NCI-H2029 treated with DMSO at 0.1 percent for 48 hours (cell line): ENCODE measurements around the gene KSR1.
"Not testable (repeated sequence)": the region's sequence is repeated elsewhere in the genome, so short reads cannot be mapped to it uniquely, and the experiment has no call there.

ENCODE experiments used
- DNase-seq: peaks from one replicate; lab custom pipeline; 2025; lab: John Stamatoyannopoulos, UW

KSR1 gene

DNA sequence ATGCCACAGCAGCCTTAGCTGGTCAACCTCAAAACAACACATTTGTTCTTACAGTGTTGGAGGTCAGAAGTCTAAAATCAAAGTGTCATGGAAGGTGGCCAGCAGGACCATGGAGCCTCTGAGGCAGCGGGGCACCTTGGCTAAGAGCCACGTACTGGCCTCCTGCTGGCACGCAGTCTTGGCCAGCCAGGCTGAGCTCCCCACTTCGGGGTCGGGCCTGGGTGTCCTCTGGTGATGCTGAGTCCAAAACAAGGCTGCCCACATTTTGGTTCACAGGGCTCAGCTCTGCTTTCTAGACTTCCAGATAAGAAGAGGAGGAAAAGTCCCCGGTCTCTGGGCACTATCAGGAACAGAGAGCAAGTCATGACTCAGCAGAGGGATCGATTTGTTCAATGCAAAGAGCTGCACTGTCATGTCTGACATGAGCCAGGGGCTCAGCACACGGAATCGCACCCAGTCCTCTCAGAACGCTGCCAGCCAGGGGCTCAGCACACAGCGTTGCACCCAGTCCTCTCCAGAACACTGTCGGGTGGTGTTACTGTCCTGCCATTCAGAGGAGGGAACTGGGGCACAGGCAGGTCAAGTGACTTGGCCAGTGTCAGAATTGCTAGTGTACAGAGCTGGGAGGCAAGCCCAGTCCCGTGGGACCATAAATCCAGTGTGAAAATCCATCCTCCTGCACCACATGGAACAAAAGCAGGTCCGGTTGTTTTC is 177.2 kb downstream of the KSR1 start:
- DNase-seq: no peak

DNA sequence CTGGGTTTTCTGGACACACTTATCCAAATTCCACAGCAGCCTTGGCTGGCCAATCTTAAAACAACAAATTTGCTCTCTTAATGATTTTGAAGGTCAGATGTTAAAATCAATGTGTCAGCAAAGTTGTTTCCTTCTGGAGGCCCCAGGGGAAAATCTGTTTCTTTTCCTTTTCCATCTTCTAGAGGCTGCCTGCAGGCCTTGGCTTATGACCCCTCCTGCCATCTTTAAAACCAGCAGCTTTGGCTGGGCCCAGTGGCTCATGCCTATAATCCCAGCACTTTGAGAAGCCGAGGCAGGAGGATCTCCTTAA is 177.7 kb downstream of the KSR1 start:
- DNase-seq: no peak

DNA sequence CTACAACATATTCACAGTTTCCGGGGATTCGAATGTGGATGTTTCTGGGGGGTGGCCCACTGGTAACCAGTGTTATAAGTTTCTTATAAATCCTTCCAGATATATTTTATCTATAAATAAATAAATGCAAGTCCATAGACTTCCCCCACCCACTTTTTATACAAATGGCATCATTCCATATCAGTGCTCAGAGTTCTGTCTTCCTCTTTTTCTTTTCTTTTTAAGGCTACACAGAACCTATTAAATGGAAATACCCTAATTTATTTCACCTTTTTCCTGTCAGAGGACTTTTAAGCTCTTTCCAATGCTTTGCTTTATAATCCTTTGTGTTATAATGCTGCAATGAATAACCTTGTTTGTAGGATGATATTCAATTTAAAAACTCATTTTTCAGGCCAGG is 178.5 kb downstream of the KSR1 start:
- no peak for DNase-seq

DNA sequence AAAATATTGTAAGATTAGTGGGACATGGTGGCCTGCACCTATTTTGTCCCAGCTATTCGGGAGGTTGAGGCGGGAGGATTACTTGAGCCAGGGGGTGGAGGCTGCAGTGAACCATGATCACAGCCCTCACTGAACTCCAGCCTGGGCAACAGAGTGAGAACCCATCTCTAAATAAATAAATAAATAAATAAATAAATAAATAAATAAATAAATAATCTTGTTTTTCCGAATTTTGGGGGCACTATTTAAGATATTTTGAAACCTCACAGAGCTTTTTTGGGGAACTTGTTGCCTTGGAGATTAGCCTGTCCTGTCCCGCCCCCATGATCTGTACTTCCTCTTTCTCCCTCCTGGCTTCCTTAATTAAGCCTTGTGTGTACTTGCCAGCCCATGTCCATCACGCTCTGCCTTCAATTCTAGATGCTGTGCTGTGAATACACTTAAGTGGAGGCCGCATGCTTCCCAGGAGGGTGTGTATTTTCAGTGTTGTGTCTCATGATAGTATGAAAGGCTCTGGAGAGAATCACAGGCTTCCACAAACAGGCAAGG is 179.1 kb downstream of the KSR1 start:
- no peak for DNase-seq

DNA sequence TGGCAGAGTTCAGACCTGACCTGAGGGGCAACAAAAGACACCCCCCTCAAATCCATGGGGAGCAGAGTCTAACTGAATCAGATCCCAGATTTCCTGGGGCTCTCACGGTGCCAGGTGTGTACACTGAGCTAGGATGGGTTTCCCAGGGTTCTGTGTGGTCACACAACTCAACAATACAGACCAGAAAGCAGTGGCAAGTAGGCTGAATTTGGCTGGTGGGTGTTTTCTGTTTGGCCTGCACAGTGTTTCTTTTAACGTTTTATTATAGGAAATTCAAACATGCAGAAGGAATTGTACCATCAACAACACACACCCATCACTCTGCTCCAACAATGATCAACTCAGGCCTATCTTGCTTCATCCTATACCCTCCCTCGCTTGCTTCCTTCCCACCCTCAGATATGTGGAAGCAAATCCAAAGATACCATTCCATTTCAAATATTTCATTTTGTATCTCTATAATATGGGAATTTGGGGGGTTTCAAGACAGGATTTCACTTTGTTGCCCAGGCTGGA is 179.8 kb downstream of the KSR1 start:
- DNase-seq: not testable (repeated sequence)

DNA sequence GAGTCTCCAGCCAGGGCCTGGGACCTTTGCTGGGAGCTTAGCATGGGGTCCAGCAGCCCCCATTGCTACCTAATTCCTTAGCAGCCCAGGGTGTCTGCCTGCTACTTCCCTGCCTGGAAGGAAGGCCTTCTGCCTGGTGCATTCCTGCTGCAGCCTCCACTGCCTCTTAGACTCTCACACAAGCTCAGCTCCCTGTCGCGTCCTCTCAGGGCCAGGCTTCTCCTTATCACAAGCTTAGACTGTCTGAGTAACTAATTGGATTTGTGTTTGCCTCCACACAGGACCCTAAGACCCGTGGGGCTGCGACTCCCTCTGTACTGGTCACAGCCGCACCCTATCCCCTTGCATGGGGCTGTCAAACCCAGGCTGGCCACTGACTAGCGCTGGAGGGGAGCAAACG is 181.6 kb downstream of the KSR1 start:
- DNase-seq: not testable (repeated sequence)

DNA sequence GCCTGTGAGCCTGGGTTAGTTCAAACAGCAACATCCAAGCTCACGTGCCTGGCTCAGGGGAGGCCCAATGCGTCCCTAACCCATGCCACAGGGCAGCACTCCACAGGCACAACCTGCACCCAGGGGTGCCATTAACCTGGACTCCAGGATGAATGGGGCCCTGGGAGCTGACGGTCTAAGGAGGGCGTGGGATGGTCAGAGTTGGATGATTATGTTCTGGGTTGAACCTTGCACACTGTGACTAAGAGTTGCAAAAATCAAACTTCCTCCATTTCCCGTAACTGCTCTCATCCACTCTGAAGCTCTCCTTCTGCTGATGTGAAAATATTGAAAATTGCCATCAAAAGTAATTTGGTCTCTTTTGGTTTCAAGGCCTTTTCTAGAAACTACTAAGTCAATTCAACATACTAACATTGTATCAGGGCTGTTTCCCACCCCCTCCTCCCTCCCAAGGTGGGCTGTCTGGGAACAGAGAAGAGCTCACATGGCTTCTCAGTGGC is 182.2 kb downstream of the KSR1 start:
- DNase-seq: not testable (repeated sequence)

DNA sequence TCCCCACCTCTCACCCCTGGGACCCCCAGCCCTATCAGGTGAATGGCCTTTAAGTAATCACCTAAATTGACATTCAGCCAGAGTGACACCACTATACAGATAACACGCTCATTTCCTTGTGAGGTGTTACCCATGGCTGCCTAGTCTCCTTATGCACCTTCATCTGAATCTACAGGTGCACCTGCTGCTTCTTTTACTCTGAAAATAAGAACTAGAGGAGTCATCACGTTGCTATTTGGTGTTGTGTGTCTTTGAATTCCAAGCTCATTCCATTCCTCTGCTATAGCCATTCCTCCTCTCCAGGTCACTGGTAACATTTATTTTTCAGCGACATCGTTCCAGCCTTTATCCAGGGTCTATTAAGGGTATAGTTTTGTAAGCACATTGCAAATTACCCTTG is 184.5 kb downstream of the KSR1 start:
- DNase-seq: no peak

DNA sequence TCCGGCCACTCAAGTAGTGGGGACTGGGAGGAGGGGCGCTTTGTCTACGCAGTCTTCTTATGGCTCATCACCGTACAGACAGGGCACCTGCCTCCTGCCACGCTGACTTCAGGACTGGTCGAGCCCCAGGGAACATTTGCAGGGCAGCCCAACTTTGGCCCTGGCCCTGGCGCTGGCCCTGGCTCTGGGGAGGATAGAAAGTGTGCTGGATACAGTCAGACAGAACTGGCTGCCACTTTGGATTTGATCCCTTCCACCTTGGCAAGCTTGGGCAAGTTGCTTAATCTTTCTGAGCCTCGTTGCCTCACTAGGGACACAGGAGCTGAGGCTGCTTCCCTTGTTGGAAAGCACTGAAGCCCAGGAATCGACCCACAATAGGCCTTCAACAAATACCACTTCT is 188.3 kb downstream of the KSR1 start:
- no peak for DNase-seq

DNA sequence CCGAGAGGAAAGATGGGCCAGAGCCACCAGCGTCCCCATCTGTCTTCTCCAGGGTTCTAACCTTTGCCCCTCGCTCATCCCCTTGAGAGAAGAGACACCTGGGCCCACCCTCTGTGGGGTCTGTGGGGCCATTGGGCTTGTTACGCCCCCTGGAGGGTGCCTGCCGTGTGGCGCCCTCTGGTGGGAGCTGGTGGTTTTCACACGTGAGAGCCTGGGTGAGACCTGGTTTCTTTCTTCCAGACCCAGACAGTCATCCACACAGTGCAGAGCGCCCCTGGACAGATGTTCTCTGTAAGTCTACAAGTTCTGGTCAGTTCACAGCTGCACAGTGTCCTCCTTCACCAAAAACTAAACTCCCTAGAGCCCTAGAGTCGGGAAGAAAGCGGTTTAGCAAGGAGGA is 189.4 kb downstream of the KSR1 start:
- not testable (repeated sequence) for DNase-seq

DNA sequence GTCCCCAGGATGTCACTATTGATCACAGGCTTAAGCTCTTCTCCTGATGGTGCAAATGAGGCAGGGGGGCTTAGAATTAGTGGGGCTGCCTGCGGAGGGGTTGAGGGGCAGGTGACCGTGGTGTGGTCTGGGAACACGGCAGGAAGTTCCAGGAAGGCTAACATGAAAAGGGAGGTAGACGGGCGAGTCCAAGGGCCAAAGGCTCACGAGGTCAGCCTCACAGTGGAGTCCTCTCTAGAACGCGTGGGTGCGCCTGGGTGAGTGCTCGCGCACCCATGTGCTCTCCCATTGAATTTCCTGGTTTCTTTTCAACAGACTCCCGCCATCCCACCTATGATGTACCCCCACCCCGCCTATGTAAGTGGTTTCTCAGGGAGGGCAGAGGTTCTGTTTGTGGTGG is 190.0 kb downstream of the KSR1 start:
- DNase-seq: no peak

DNA sequence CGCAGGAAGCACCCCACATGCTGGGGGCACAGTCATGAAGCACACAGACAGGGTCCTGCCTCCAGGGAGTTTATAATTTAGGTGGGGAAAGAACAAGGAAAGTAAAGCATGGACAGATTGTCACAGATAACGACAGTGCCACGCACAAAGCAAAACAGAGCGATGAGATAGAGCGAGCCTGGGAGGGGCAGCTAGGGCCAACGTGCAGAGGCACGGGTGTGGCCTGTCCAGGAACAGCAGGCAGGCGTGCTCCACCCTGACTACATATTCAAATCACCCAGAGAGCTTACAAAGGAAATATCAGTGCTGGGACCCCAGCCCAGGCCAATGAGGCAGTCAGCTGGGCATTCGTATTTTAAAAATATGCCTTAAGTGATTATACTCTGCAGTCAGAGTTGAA is 191.5 kb downstream of the KSR1 start:
- no peak for DNase-seq

DNA sequence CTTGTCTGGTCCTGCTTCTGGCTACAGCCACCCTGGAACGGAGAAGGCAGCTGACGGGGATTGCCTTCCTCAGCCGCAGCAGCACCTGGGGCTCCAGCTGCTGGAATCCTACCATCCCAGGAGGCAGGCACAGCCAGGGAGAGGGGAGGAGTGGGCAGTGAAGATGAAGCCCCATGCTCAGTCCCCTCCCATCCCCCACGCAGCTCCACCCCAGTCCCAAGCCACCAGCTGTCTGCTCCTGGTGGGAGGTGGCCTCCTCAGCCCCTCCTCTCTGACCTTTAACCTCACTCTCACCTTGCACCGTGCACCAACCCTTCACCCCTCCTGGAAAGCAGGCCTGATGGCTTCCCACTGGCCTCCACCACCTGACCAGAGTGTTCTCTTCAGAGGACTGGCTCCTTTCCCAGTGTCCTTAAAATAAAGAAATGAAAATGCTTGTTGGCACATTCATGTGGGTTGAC is 192.9 kb downstream of the KSR1 start:
- DNase-seq: not testable (repeated sequence)

DNA sequence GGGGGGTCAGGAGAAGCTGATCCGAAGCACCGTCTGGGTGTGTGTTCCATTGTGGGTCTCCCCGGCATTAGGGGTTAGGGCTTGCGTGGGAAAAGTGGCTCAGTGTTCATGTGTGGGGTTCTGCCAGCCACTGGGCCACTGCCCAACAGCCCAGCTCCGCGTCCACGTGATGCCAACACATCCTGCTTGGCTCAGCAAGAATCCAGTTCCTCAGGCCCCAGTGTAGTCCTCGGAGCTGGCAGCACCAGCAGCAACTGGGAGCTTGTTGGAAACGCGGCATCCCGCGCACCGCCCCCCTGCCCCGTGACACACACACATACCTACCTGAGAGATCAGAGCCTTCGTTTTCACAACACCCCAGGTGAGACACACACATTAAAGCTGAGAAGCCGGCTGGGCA is 193.7 kb downstream of the KSR1 start:
- DNase-seq: no peak

DNA sequence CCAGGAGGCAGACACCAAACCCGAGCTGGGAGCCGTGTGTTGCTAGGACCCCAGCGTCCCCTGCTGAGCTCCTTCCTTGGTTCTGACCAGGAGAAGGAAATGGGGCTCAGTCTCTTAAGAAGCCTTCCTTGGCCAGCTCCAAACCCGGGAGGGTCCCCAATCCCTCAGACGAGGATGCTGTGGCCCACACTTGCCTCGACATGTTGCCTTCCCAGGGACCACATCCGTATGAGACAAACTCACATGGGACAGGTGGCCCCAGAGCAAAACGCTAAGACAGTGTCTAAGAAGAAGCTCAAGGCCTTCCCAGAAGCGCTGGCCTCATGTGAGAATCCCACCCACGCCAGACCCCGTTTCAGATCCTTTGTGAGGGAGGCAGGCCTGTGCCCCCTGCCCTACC is 194.6 kb downstream of the KSR1 start:
- no peak for DNase-seq

DNA sequence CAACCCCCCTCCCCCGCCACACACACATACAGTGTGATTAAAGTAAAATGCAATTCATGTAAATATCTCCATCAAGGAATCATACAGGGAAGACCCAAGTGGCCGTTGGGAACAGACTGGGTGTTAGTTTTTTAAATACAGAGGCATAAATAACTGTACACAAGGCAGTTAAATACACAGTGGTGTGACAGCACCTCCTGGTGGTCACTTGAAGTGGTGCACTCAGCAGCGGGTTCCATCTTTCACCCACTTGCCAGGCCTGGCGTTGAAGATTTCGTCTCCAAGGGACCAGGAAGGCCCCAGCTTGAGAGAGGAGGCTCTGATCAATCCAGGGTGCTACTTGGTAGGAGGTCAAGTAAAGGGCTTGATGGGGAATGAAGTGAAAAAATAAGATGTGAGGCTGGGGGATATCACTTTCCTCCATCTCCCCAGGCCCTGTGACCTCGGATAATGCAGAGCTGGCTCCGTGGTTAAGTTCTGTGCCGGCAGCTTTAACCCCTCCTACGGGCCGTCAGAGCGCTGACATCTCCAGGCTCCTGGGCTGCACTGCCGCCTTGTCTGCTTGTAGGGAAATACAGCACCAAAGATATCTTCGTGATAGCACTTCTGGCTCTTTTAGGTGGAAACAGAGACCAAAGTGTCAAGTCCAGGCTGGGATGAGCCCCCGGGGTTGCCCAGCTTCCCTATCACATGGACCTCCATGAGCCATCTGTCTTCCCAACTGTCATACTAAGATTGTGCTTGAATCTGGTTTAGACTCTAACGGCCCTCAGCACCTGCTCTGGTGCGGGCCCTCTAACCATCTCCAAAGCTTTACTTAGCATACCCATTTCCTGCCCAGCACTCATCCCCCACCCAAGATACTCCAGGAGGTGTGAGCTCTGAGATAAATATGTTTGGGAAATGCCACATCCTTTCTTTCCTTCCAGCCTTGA is 195.4 kb downstream of the KSR1 start:
- DNase-seq: no peak

DNA sequence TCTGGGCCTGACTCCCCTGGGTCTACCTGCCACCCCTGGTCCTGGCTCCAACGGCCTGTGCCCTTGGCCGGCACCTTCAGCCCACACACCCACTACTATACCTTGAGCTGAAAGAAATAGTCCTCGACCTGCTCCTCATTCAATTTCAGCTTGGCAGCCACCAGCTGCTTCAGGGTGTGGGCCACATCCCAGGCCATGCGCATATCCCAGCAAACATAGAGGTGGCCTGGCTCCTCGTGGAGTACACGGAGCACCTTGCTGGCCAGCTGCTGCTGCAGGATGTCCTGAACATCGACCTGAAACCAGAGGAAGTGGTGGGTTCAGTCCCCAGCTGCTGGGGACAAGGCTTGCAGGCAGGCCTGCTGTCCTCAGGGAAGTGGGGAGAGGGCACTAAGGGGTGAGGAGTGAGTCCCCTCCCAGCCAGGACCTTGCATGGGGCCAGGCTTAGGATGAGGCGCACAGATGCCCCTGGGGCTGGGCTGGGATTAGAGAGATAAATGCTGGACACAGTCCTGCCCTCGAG is 197.3 kb downstream of the KSR1 start:
- not testable (repeated sequence) for DNase-seq

DNA sequence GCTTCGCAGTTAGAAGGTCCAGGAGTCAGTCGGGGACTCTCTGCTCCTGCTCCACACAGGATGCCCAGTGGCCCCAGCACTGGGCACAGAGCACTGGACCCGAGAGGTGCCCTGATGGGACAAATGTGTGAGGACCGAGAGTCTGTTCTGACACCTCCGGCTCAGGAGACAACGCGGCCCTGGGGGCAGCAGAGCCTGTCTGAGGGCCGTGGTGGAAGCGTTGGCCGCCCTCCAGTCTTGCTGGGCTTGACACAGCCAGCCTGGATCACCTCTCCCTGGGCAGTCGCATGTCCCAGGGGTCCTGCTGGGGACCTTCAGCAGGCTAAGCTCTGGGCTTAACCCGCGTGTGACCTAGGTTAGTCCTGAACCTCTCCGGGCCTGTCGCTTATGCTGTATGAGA is 197.9 kb downstream of the KSR1 start:
- DNase-seq: no peak

DNA sequence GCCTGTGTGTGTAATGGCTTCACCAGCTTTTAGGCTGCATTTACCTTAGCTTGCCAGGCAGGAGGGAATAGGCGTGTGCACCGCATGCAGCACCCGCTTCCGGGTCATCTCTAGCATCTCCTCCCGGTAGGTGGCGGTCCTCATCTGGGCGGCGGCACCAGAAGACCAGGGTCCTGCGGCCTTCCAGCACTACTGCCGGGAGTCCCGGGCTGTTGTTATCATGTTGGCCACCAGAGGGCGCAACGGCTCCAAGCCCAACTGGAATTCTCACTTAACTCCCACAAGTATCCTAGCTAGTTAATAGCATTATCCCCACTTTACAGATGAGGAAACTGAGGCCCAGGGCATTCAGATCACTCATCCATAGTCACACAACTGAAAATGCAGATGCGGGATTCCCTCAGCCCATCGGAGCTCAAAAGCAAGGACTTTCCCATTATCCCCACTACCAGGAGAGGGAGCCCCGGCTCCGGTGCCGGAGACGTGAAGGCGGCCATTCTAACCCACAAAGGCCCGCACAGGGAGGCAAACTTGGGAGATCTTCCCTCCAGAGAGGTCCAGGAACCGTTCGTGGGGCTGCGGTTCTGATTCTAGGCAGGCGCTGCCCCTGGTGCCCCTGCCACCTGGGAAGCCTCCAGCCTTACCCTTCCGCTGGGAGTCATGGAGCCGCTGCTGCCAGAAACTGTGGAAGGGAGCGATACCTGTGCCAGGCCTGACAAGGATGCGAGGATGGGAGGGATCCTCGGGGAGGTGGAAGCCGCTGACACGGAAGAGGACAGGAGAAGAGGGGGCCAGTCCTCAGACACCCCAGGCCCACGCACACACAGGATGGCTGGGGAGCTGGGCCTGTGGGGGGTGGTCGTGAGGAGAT is 198.6 kb downstream of the KSR1 start:
- DNase-seq: no peak

DNA sequence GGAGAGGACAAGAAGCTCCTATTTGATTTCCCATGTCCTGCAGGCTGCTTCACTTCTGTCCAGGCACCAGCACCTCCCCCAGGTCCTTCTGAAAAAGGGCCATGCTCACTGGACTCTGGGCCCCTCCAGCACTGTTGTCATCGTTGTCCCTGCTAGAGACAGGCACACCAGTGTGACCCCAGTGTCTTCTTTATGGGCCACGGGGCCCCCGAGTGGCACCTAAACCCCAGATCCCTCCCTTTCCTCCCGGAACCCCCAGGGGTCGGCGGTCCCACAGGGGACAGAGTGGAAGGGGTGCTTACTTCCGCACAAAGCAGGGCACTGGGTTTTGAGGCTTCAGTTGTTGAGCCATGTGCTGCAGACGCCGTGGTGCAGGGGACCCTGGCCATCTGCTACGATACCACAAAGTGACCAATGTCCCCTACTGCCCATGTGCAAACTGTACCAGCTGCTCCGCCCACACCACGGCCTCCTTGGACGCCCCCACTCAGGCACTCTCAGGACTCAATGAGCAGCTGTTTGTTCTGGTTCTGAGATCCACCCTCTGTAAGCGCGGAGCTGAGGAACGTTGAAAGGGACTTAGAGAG is 199.4 kb downstream of the KSR1 start:
- not testable (repeated sequence) for DNase-seq

DNA sequence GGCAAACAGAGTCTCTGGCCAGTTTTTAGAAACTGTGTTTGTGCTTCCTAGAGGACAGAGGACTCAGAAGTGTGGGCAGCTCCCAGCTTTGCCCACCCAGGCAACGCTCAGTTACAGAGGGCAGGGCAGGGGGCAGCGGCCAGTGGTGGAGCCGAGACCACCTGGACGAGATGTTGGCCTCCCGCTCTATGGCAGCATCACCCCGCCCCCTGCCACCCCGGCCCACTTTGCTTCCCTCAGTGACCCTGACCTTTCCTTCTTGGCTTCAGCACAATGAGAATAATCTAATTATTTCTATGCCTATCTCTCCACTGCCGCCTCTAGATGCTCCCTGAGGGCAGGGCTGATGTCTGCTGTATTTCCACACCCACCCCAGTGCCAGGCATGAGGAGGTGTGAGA is 200.4 kb downstream of the KSR1 start:
- not testable (repeated sequence) for DNase-seq
